Ishikawa (cell line): Measurements from ENCODE around the gene EIF4B.

Source experiments
- CREB1 ChIP-seq: IDR thresholded peaks from 2 replicates; pipeline ENCODE4 v1.6.1; 2012; ENCODE audit warnings: low read depth
- EP300 ChIP-seq: IDR thresholded peaks from 2 replicates; pipeline ENCODE4 v1.6.1; 2012; ENCODE audit warnings: borderline replicate concordance
- TAF1 ChIP-seq: IDR thresholded peaks from 2 replicates; pipeline ENCODE4 v1.6.1; 2012; ENCODE audit warnings: low read depth, mild to moderate bottlenecking
- TCF12 ChIP-seq: IDR thresholded peaks from 2 replicates; pipeline ENCODE4 v1.6.1; 2012; ENCODE audit warnings: low read depth

DNA sequence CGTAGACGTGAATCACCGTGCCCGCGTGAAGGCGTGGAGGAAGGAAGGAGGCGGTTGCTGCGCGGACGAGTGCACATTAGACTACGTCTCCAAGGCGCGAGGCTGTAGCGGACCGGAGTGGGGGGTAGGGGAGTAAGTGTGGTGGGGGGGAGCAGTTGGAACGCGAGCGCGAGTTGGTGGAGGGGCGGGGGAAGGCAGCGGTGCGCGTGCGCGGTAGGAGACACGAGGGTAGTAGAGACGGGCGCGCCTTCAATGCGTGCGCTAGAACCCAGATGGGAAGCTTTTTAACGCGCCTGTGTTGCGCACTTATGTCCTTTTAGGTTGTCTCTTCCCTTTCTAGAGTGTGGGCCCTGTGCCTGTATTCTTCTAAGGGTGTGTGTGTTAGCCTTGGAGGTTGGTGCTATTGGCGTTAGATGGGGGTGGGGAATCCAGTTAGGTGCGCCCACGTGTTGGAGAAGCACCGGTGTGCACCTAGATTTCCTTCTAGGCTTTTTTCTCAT, 604 bp downstream of the EIF4B start:
- no peak for TF ChIP-seq CREB1
- TF ChIP-seq TAF1, result no peak
- TF ChIP-seq EP300, result no peak
- TF ChIP-seq TCF12, result no peak
